Thymus (tissue), 11 donors: Measurements from ENCODE around the gene G2E3. TPM values are rescaled to one million over a fixed set of nuclear protein-coding genes. Genes with fewer than 3 reads are reported as not detected.
"Not testable (repeated sequence)": the region's sequence is repeated elsewhere in the genome, so short reads cannot be mapped to it uniquely, and the experiment has no call there.

ENCODE experiments used
- DNase-seq, 9 donors: peaks; one replicate each; pipeline ENCODE4 v3.0.0-alpha.2; 2013; ENCODE audit warnings: low spot score in 9 of 9, low read depth in 6 of 9, missing footprints in 1 of 9
- H3K27ac ChIP-seq, 2 donors: one replicate each; pipeline ENCODE4 v1.5.1; 2013; ENCODE audit warnings: control low read depth in 1 of 2, low read depth in 1 of 2, low read length in 1 of 2, mild to moderate bottlenecking in 1 of 2, moderate library complexity in 1 of 2
- H3K27me3 ChIP-seq, 2 donors: one replicate each; pipeline ENCODE4 v1.5.1; 2013; ENCODE audit warnings: low read length in 1 of 2; ENCODE audit not compliant: control insufficient read depth in 2 of 2, insufficient read depth in 1 of 2
- H3K36me3 ChIP-seq, 2 donors: one replicate each; pipeline ENCODE4 v1.5.1; 2013; ENCODE audit warnings: low read length in 1 of 2, mild to moderate bottlenecking in 1 of 2, moderate library complexity in 1 of 2; ENCODE audit not compliant: control insufficient read depth in 2 of 2, insufficient read depth in 2 of 2
- H3K4me1 ChIP-seq, 2 donors: one replicate each; pipeline ENCODE4 v1.5.1; 2013; ENCODE audit warnings: low read length in 2 of 2; ENCODE audit not compliant: control insufficient read depth in 2 of 2, insufficient read depth in 2 of 2
- H3K4me3 ChIP-seq, 2 donors: one replicate each; pipeline ENCODE4 v1.5.1; 2013; ENCODE audit warnings: low read length in 2 of 2, control low read depth in 1 of 2, mild to moderate bottlenecking in 1 of 2
- H3K9me3 ChIP-seq, 2 donors: one replicate each; pipeline ENCODE4 v1.5.1; 2013; ENCODE audit warnings: low read length in 1 of 2, mild to moderate bottlenecking in 1 of 2; ENCODE audit not compliant: control insufficient read depth in 2 of 2, insufficient read depth in 1 of 2
- WGBS: extraction: QIAGEN DNeasy Blood & Tissue Kit; methylation state at CpG from one replicate; pipeline ENCODE4 v1.1.7; 2013; 5-methylcytosine and 5-hydroxymethylcytosine counted together
- polyA plus RNA-seq: library from polyadenylated mRNA; stranded (reverse); fragments of 200-250 nt; gene quantifications from one replicate; pipeline ENCODE4 v1.2.3, GENCODE V29; 2013
- total RNA-seq: library from RNA; stranded (reverse); fragments of 120-200 nt; gene quantifications from one replicate; pipeline ENCODE4 v1.2.4, GENCODE V29; 2013
- donor health status: healthy.

Gene G2E3
- total and polyA plus RNA-seq, 2 donors: 8.7 to 32.3 TPM

GRCh38 chr14:30624132-30624423, 65.1 kb downstream of the G2E3 start:
- WGBS: 97% methylated on average over 5 of the region's 5 CpGs
- DNase-seq: no peak
- Histone ChIP-seq H3K27ac (no peak overlapping the region), H3K9me3 (no peaks in the 10 kb centered on the region), H3K36me3 (peaks cover 0 to 3% of the 10 kb centered on the region in 2 donors), H3K4me1 (peaks cover 6 to 11% of the 10 kb centered on the region in 2 donors), H3K27me3 (no peaks in the 10 kb centered on the region), H3K4me3 (no peak overlapping the region)

- Histone ChIP-seq H3K36me3 (peaks cover 0 to 4% of the 10 kb centered on the region in 2 donors), H3K4me1 (peaks cover 6 to 11% of the 10 kb centered on the region in 2 donors), H3K27ac (no peak overlapping the region), H3K9me3 (no peaks in the 10 kb centered on the region), H3K4me3 (no peak overlapping the region), H3K27me3 (no peaks in the 10 kb centered on the region)
- WGBS: 99% methylated on average over 3 of the region's 3 CpGs
- DNase-seq: no peak
Observed at GRCh38 chr14:30625533-30625932, 66.6 kb downstream of the G2E3 start.

GRCh38 chr14:30629432-30629831, 70.5 kb downstream of the G2E3 start:
- not testable (repeated sequence) for H3K4me1 ChIP-seq, DNase-seq, H3K27me3 ChIP-seq, H3K27ac ChIP-seq, H3K4me3 ChIP-seq, H3K9me3 ChIP-seq
- peaks cover 4 to 18% of the 10 kb centered on the region in 2 donors for H3K36me3 ChIP-seq
- WGBS: 98% methylated on average over 8 of the region's 8 CpGs

- peaks cover 8 to 26% of the 10 kb centered on the region in 2 donors for H3K36me3 ChIP-seq
- no peak for DNase-seq
- H3K4me1 ChIP-seq: no peaks in the 10 kb centered on the region
- H3K9me3 ChIP-seq: no peaks in the 10 kb centered on the region
- H3K27me3 ChIP-seq: no peaks in the 10 kb centered on the region
- H3K27ac ChIP-seq: no peak overlapping the region
- no peak overlapping the region for H3K4me3 ChIP-seq
Observed at GRCh38 chr14:30630248-30630647, 71.3 kb downstream of the G2E3 start.

GRCh38 chr14:30632730-30633129, 73.8 kb downstream of the G2E3 start:
- no peak overlapping the region for H3K4me3 ChIP-seq
- no peak for DNase-seq
- H3K27ac ChIP-seq: no peak overlapping the region
- no peaks in the 10 kb centered on the region for H3K9me3 ChIP-seq
- H3K36me3 ChIP-seq: peaks cover 8 to 30% of the 10 kb centered on the region in 2 donors
- 96% methylated on average over 1 of the region's 1 CpG for WGBS
- H3K27me3 ChIP-seq: no peaks in the 10 kb centered on the region
- no peaks in the 10 kb centered on the region for H3K4me1 ChIP-seq

- H3K27me3 ChIP-seq: no peaks in the 10 kb centered on the region
- H3K4me3 ChIP-seq: no peak overlapping the region
- 95% methylated on average over 3 of the region's 3 CpGs for WGBS
- no peak overlapping the region for H3K27ac ChIP-seq
- H3K4me1 ChIP-seq: no peaks in the 10 kb centered on the region
- H3K9me3 ChIP-seq: no peaks in the 10 kb centered on the region
- no peak for DNase-seq
- peaks cover 6 to 27% of the 10 kb centered on the region in 2 donors for H3K36me3 ChIP-seq
Observed at GRCh38 chr14:30638926-30639325, 80.0 kb downstream of the G2E3 start.

- Histone ChIP-seq H3K4me3 (no peak overlapping the region), H3K36me3 (peaks cover 5 to 26% of the 10 kb centered on the region in 2 donors), H3K27me3 (no peaks in the 10 kb centered on the region), H3K27ac (no peak overlapping the region), H3K4me1 (no peaks in the 10 kb centered on the region), H3K9me3 (no peaks in the 10 kb centered on the region)
- WGBS: 99% methylated on average over 1 of the region's 1 CpG
- DNase-seq: no peak
Observed at GRCh38 chr14:30641207-30641606, 82.2 kb downstream of the G2E3 start.

- H3K4me1 ChIP-seq, H3K27me3 ChIP-seq, H3K9me3 ChIP-seq, H3K4me3 ChIP-seq, H3K27ac ChIP-seq, DNase-seq: not testable (repeated sequence)
- WGBS: 97% methylated on average over 5 of the region's 5 CpGs
- peaks cover 5 to 21% of the 10 kb centered on the region in 2 donors for H3K36me3 ChIP-seq
Observed at GRCh38 chr14:30644462-30644861, 85.5 kb downstream of the G2E3 start.

- peaks cover 5 to 23% of the 10 kb centered on the region in 2 donors for H3K36me3 ChIP-seq
- 98% methylated on average over 2 of the region's 2 CpGs for WGBS
Observed at GRCh38 chr14:30645600-30645999, 86.6 kb downstream of the G2E3 start.

GRCh38 chr14:30648471-30648870, 89.5 kb downstream of the G2E3 start:
- Histone ChIP-seq H3K36me3 (peaks cover 12 to 34% of the 10 kb centered on the region in 2 donors), H3K4me1 (no peaks in the 10 kb centered on the region), H3K4me3 (no peak overlapping the region), H3K9me3 (no peaks in the 10 kb centered on the region), H3K27ac (no peak overlapping the region), H3K27me3 (no peaks in the 10 kb centered on the region)
- 98% methylated on average over 2 of the region's 2 CpGs for WGBS
- no peak for DNase-seq

More at GRCh38 chr14:30645600-30645999, 86.6 kb downstream of the G2E3 start:
- no peak overlapping the region for H3K4me3 ChIP-seq
- no peaks in the 10 kb centered on the region for H3K9me3 ChIP-seq
- no peak overlapping the region for H3K27ac ChIP-seq
- H3K27me3 ChIP-seq: no peaks in the 10 kb centered on the region
- no peak for DNase-seq
- H3K4me1 ChIP-seq: no peaks in the 10 kb centered on the region
